Measurements from ENCODE around the gene MRGPRD.

DNA sequence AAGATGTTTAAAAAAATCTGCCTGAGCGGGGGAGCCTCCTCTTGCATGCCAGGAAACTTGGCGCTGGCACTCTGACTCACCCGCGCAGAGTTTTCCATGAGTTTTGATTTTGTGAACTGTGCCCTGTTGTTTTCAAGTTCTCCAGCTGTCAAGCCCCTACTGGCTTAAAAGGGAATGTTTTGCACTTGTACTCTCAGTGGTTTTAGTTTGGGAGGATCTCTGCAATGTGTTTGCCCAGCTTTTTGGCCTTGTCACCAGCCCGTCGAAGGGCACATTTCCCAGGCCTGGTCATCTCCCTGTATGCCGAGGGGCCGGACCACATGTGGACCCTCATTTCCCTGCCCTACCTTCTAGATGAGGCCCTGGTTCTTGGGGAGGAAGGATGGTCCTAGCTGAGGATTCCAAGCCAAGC lies 20.1 kb upstream of the MRGPRD start:
- TF ChIP-seq, protein P1, sequence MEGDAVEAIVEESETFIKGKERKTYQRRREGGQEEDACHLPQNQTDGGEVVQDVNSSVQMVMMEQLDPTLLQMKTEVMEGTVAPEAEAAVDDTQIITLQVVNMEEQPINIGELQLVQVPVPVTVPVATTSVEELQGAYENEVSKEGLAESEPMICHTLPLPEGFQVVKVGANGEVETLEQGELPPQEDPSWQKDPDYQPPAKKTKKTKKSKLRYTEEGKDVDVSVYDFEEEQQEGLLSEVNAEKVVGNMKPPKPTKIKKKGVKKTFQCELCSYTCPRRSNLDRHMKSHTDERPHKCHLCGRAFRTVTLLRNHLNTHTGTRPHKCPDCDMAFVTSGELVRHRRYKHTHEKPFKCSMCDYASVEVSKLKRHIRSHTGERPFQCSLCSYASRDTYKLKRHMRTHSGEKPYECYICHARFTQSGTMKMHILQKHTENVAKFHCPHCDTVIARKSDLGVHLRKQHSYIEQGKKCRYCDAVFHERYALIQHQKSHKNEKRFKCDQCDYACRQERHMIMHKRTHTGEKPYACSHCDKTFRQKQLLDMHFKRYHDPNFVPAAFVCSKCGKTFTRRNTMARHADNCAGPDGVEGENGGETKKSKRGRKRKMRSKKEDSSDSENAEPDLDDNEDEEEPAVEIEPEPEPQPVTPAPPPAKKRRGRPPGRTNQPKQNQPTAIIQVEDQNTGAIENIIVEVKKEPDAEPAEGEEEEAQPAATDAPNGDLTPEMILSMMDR (conservative IDR thresholded peaks at IDR 0.05): peak; percentile 64
- no peak for TF ChIP-seq EZH2 (IDR thresholded peaks at IDR 0.05; ENCODE audit: low read depth)

Data from PC-9 (cell line).